Karpas-422 (cell line): ENCODE results near the gene STK32B. TPM values are rescaled to one million over a fixed set of nuclear protein-coding genes. Genes with fewer than 3 reads are reported as not detected.
"Not testable (repeated sequence)": the region's sequence is repeated elsewhere in the genome, so short reads cannot be mapped to it uniquely, and the experiment has no call there.

ENCODE experiments used
- DNase-seq: peaks from one replicate; pipeline ENCODE4 v3.0.0-alpha.2; 2015
- H2AFZ ChIP-seq: fragments of 200-600 bp; sonication (generic); 2 replicates; pipeline ENCODE4 v1.6.1; 2014; ENCODE audit warnings: antibody characterized with exemption, low read length, mixed read lengths
- H3K27ac ChIP-seq: fragments of 200-600 bp; sonication (generic); 2 replicates; pipeline ENCODE4 v1.5.1; 2014; ENCODE audit warnings: mild to moderate bottlenecking, low read length, moderate library complexity
- H3K27me3 ChIP-seq: fragments of 200-600 bp; sonication (generic); 2 replicates; pipeline ENCODE4 v1.6.1; 2014; ENCODE audit warnings: low read length, mixed read lengths
- H3K36me3 ChIP-seq: fragments of 200-600 bp; sonication (generic); 2 replicates; pipeline ENCODE4 v1.6.1; 2014; ENCODE audit warnings: low read length, mixed read lengths; ENCODE audit not compliant: insufficient read depth
- H3K4me1 ChIP-seq: fragments of 200-600 bp; sonication (generic); 2 replicates; pipeline ENCODE4 v1.6.1; 2014; ENCODE audit warnings: mild to moderate bottlenecking, low read length, mixed read lengths
- H3K4me2 ChIP-seq: fragments of 200-600 bp; sonication (generic); 2 replicates; pipeline ENCODE4 v1.6.1; 2014; ENCODE audit warnings: low read length, low read depth, mild to moderate bottlenecking; ENCODE audit not compliant: poor library complexity, severe bottlenecking
- H3K4me3 ChIP-seq: fragments of 200-600 bp; sonication (generic); 2 replicates; pipeline ENCODE4 v1.5.1; 2014; ENCODE audit warnings: mild to moderate bottlenecking, antibody characterized with exemption, low read length, mixed read lengths
- H3K79me2 ChIP-seq: fragments of 200-600 bp; sonication (generic); 2 replicates; pipeline ENCODE4 v1.6.1; 2014; ENCODE audit warnings: mild to moderate bottlenecking, low read length, mixed read lengths
- H3K9ac ChIP-seq: fragments of 200-600 bp; sonication (generic); 2 replicates; pipeline ENCODE4 v1.6.0; 2014; ENCODE audit warnings: low read length
- H3K9me2 ChIP-seq: fragments of 200-600 bp; sonication (generic), shearing (Covaris generic); replicated peaks from 2 replicates; pipeline ENCODE4 v1.6.0; 2014; ENCODE audit warnings: mild to moderate bottlenecking, low read length, moderate library complexity; ENCODE audit not compliant: insufficient read depth
- H3K9me3 ChIP-seq: fragments of 300-700, 200-600 bp; sonication (generic); 2 replicates; pipeline ENCODE4 v1.6.1; 2014; ENCODE audit warnings: low read length, mixed read lengths
- H4K20me1 ChIP-seq: fragments of 200-600 bp; sonication (generic); 2 replicates; pipeline ENCODE4 v1.6.1; 2014; ENCODE audit warnings: mild to moderate bottlenecking, antibody characterized with exemption, low read length, low read depth; ENCODE audit not compliant: insufficient read depth
- total RNA-seq: library from RNA; depleted of rRNA; stranded (reverse); fragments of >200 nt; shearing (Covaris generic); gene quantifications from 2 replicates; pipeline ENCODE4 v1.2.3, GENCODE V29; 2014; ENCODE audit warnings: low replicate concordance

Gene STK32B
- total RNA-seq, 1 experiment from 2014 or later: not detected

DNA sequence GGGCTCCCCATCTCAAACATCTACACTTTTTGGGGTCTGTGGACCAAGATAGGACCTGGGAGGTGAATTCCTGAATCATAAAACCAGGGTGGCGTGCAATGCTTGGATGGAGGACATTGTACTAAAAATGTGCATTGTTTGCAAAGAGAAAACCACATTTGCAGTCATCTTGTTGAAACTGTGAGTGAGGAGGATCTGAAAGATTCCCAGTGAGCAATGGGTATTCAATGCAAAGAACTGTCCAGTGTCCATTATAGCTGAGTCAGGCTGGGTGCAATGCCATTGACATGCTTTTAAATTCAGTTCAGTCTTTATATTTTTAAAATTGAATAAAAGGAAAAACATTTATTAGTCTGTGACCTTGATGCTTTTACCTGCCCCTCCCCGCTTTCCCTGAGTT, 215.7 kb downstream of the STK32B start:
- Histone ChIP-seq H3K27me3 (no peaks in the 10 kb centered on the region), H4K20me1 (no peaks in the 10 kb centered on the region), H3K4me2 (no peak overlapping the region), H3K36me3 (no peaks in the 10 kb centered on the region), H3K4me1 (no peaks in the 10 kb centered on the region), H2AFZ (no peak overlapping the region), H3K9ac (no peak overlapping the region), H3K9me3 (no peaks in the 10 kb centered on the region), H3K4me3 (no peak overlapping the region), H3K9me2 (no peaks in the 10 kb centered on the region), H3K79me2 (no peaks in the 10 kb centered on the region), H3K27ac (no peak overlapping the region)
- no peak for DNase-seq

- H3K79me2 ChIP-seq: no peaks in the 10 kb centered on the region
- no peak for DNase-seq
- H4K20me1 ChIP-seq: no peaks in the 10 kb centered on the region
- no peaks in the 10 kb centered on the region for H3K36me3 ChIP-seq
- no peak overlapping the region for H2AFZ ChIP-seq
- H3K4me2 ChIP-seq: no peak overlapping the region
- H3K9me3 ChIP-seq: no peaks in the 10 kb centered on the region
- no peaks in the 10 kb centered on the region for H3K4me1 ChIP-seq
- H3K27ac ChIP-seq: no peak overlapping the region
- H3K9me2 ChIP-seq: no peaks in the 10 kb centered on the region
- H3K9ac ChIP-seq: no peak overlapping the region
- no peaks in the 10 kb centered on the region for H3K27me3 ChIP-seq
- no peak overlapping the region for H3K4me3 ChIP-seq
Measured at GRCh38 chr4:5267408-5267807, 216.1 kb downstream of the STK32B start.

- Histone ChIP-seq H3K4me1 (no peaks in the 10 kb centered on the region), H3K36me3 (no peaks in the 10 kb centered on the region), H3K9ac (no peak overlapping the region), H4K20me1 (no peaks in the 10 kb centered on the region), H3K27me3 (no peaks in the 10 kb centered on the region), H3K79me2 (no peaks in the 10 kb centered on the region), H3K4me2 (no peak overlapping the region), H2AFZ (no peak overlapping the region), H3K4me3 (no peak overlapping the region), H3K9me3 (no peaks in the 10 kb centered on the region; the same call in 1 of the 2 replicates), H3K27ac (no peak overlapping the region), H3K9me2 (no peaks in the 10 kb centered on the region)
- DNase-seq: no peak
Measured at GRCh38 chr4:5276475-5277075, 225.3 kb downstream of the STK32B start.

DNA sequence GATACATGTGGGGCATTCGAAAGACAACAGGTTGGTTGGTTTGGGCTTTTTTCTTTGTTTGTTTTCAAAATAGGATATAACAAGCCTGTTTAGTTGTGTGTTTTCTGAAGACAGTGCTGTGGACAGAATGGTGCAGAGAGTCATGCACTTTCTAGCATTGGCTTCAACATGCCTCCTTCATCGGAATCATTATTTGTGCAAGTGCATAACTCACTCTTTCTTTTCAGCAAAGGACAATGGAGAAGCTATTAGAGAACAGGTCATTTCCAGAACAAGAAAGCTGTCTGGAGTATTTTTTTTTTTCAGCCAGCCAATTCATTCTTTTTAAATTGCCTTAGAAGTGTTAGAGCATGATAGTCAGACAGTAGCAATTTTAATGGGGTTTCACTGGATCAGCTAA, 225.8 kb downstream of the STK32B start:
- no peaks in the 10 kb centered on the region for H3K4me1 ChIP-seq
- H4K20me1 ChIP-seq: no peaks in the 10 kb centered on the region
- no peak overlapping the region for H3K4me2 ChIP-seq
- no peaks in the 10 kb centered on the region; the same call in 1 of the 2 replicates for H3K9me3 ChIP-seq
- no peak for DNase-seq
- no peak overlapping the region for H2AFZ ChIP-seq
- no peaks in the 10 kb centered on the region for H3K79me2 ChIP-seq
- no peaks in the 10 kb centered on the region for H3K36me3 ChIP-seq
- no peak overlapping the region for H3K4me3 ChIP-seq
- no peaks in the 10 kb centered on the region for H3K27me3 ChIP-seq
- no peak overlapping the region for H3K27ac ChIP-seq
- H3K9ac ChIP-seq: no peak overlapping the region
- H3K9me2 ChIP-seq: no peaks in the 10 kb centered on the region

DNA sequence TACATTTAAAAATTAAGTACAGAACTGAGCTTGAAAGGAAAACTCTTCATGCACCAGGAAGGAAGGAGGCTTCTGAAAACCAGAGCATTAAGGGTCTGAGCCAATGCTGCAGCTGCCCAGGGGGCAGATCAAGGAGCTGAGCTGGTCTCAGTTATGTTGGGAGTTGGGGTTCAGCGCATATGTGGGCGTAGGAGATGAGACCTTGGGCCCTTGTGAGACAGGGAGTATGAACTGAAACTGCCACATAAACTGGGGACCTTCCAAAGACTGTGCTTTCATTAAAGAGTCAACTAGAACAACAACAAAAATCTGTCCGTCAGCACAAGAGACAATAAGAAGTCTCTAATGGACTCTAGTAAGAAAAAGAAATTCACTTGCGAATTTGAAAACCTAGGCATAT, 226.9 kb downstream of the STK32B start:
- Histone ChIP-seq H3K4me3 (no peak overlapping the region), H3K9me3 (no peaks in the 10 kb centered on the region; the same call in 1 of the 2 replicates), H3K27me3 (no peaks in the 10 kb centered on the region), H3K4me2 (no peak overlapping the region), H3K27ac (no peak overlapping the region), H4K20me1 (no peaks in the 10 kb centered on the region), H3K9me2 (no peaks in the 10 kb centered on the region), H3K4me1 (no peaks in the 10 kb centered on the region), H3K79me2 (no peaks in the 10 kb centered on the region), H3K36me3 (no peaks in the 10 kb centered on the region), H3K9ac (no peak overlapping the region), H2AFZ (no peak overlapping the region)
- no peak for DNase-seq

- not testable (repeated sequence) for H3K9me3 ChIP-seq, H3K4me1 ChIP-seq, DNase-seq, H2AFZ ChIP-seq, H3K27me3 ChIP-seq, H3K9me2 ChIP-seq, H3K36me3 ChIP-seq, H3K9ac ChIP-seq, H3K4me2 ChIP-seq, H4K20me1 ChIP-seq, H3K27ac ChIP-seq, H3K79me2 ChIP-seq, H3K4me3 ChIP-seq
Measured at GRCh38 chr4:5280069-5280468, 228.8 kb downstream of the STK32B start.

DNA sequence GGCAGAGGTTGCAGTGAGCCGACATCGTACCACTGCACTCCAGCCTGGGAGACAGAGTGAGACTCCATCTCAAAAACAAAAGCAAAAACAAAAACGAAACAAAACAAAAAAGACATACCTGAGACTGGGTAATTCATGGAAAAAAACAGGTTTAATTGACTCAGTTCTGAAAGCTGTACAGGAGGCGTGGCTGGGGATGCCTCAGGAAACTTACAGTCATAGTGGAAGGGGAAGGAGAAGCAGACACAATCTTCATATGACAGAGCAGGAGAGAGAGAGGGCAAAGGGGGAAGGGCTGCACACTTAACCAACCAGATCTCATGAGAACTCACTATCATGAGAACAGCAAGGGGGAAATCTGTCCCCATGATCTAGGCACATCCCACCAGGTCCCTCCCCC, 229.5 kb downstream of the STK32B start:
- no peak overlapping the region for H3K4me3 ChIP-seq
- H3K27me3 ChIP-seq: no peaks in the 10 kb centered on the region
- H3K4me1 ChIP-seq: no peaks in the 10 kb centered on the region
- no peak overlapping the region for H3K4me2 ChIP-seq
- no peak overlapping the region for H3K27ac ChIP-seq
- no peaks in the 10 kb centered on the region for H3K9me3 ChIP-seq
- no peaks in the 10 kb centered on the region for H4K20me1 ChIP-seq
- H3K9ac ChIP-seq: no peak overlapping the region
- no peaks in the 10 kb centered on the region for H3K36me3 ChIP-seq
- no peaks in the 10 kb centered on the region for H3K79me2 ChIP-seq
- H2AFZ ChIP-seq: no peak overlapping the region
- no peaks in the 10 kb centered on the region for H3K9me2 ChIP-seq
- DNase-seq: no peak

DNA sequence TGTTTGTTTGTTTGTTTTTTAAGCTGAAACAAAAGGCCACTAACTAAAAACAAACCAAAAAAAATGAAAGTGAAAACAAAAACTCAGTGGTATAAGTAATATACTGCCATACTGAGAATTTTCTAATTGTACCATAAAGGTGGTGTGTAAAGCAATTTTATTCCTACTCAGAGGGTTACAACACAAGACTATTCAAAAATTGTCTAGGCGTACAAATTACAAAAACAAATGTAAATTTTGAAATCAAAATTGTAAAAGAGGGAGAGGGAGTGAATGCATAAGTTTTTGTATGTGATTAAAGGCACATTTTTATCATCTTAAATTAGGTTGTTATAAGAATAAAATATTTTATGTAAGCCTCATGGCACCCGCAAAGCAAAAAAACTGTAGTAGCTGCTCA, 232.6 kb downstream of the STK32B start:
- Histone ChIP-seq H3K9me2 (no peaks in the 10 kb centered on the region), H3K27me3 (no peaks in the 10 kb centered on the region), H3K36me3 (no peaks in the 10 kb centered on the region), H3K9me3 (no peaks in the 10 kb centered on the region), H4K20me1 (no peaks in the 10 kb centered on the region), H3K4me1 (no peaks in the 10 kb centered on the region), H3K9ac (no peak overlapping the region), H3K4me2 (no peak overlapping the region), H3K27ac (no peak overlapping the region), H3K4me3 (no peak overlapping the region), H2AFZ (no peak overlapping the region), H3K79me2 (no peaks in the 10 kb centered on the region)
- DNase-seq: no peak

- no peak for DNase-seq
- Histone ChIP-seq H3K79me2 (no peaks in the 10 kb centered on the region), H3K27me3 (no peaks in the 10 kb centered on the region)
Measured at GRCh38 chr4:5284517-5284916, 233.2 kb downstream of the STK32B start.

More at GRCh38 chr4:5284517-5284916, 233.2 kb downstream of the STK32B start:
- no peak overlapping the region for H3K9ac ChIP-seq
- H3K4me1 ChIP-seq: no peaks in the 10 kb centered on the region
- no peaks in the 10 kb centered on the region for H4K20me1 ChIP-seq
- H3K9me3 ChIP-seq: no peaks in the 10 kb centered on the region
- H3K36me3 ChIP-seq: no peaks in the 10 kb centered on the region
- H3K27ac ChIP-seq: no peak overlapping the region
- no peaks in the 10 kb centered on the region for H3K9me2 ChIP-seq
- no peak overlapping the region for H2AFZ ChIP-seq
- H3K4me2 ChIP-seq: no peak overlapping the region
- H3K4me3 ChIP-seq: no peak overlapping the region
